ENCODE measurements around the gene PHEX.

Gene PHEX

DNA sequence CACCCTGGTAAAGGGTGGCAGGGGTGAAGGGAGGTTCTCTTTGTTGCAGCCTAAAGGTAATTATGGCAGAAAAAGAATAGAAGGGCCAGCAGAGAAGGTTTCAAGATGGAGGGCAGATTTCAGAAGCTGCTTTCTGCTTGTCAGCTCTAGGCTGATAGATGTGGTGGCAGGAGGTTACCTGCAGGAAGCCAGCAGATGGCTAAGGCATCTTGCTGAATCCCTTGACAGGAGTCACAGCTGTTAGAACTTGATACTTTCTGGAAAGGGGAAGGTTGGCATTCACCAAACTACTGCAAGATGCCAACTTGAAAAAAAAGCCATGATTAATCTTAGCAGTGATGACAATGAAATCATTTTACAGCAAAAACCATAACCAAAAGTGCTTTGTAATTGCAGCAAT lies 171.1 kb downstream of the PHEX start:
- no peak overlapping the region for H3K9ac ChIP-seq (ENCODE audit: insufficient read length)
- TF ChIP-seq EZH2 (IDR thresholded peaks at IDR 0.05) = no peak
- TF ChIP-seq POLR2AphosphoS5 (IDR thresholded peaks at IDR 0.05; ENCODE audit: borderline replicate concordance, low read depth, low read length) = no peak
- TF ChIP-seq FOXP2 (optimal IDR thresholded peaks at IDR 0.05; ENCODE audit: control extremely low read depth, extremely low read length, insufficient read depth) = no peak
- DNase-seq (ENCODE audit: low read depth, low spot score) = no peak
- no peak overlapping the region for H3K4me3 ChIP-seq
- no peaks in the 10 kb centered on the region for H3K36me3 ChIP-seq (ENCODE audit: insufficient read depth, low read length)
- H3K9me3 ChIP-seq (ENCODE audit: low read depth, low read length) = 0 out of 2 replicates have a peak, but pooled peaks cover 2% of the 10 kb centered on the region
- H3K27ac ChIP-seq = no peak overlapping the region

GRCh38 chrX:22206781-22207180 lies 174.7 kb downstream of the PHEX start:
- no peaks in the 10 kb centered on the region for H3K9me3 ChIP-seq (ENCODE audit: low read depth, low read length)
- H3K9ac ChIP-seq (ENCODE audit: insufficient read length) = no peak overlapping the region
- H3K4me3 ChIP-seq = no peak overlapping the region
- no peaks in the 10 kb centered on the region for H3K36me3 ChIP-seq (ENCODE audit: insufficient read depth, low read length)
- no peak overlapping the region for H3K27ac ChIP-seq
- DNase-seq (ENCODE audit: low read depth, low spot score) = no peak
- TF ChIP-seq POLR2AphosphoS5 (IDR thresholded peaks at IDR 0.05; ENCODE audit: borderline replicate concordance, low read depth, low read length) = no peak
- no peak for TF ChIP-seq EZH2 (IDR thresholded peaks at IDR 0.05)
- no peak for TF ChIP-seq FOXP2 (optimal IDR thresholded peaks at IDR 0.05; ENCODE audit: control extremely low read depth, extremely low read length, insufficient read depth)

DNA sequence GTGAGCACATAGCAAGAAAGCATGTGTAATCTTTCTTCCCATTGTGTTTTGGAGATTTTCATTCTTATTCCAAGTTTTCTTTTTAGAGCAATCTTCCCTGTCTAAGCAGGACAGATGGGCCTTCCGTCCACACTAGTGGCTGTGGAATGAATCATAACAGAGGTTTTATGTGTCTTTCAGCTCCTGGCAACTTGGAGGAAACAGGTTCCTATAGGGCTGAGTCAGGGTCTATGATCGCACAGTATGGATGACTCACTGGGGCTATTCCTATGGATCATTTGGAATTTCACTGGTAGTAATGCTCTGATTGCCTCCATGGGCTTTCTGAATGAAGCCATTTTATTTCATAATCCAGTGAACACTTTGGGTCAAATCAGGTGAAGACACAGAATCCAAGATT lies 188.8 kb downstream of the PHEX start:
- Histone ChIP-seq H3K36me3 (ENCODE audit: insufficient read depth, low read length) (no peaks in the 10 kb centered on the region), H3K27ac (no peak overlapping the region), H3K9me3 (ENCODE audit: low read depth, low read length) (no peaks in the 10 kb centered on the region), H3K4me3 (no peak overlapping the region), H3K9ac (ENCODE audit: insufficient read length) (no peak overlapping the region)
- DNase-seq (ENCODE audit: low read depth, low spot score) = no peak
- TF ChIP-seq FOXP2 (optimal IDR thresholded peaks at IDR 0.05; ENCODE audit: control extremely low read depth, extremely low read length, insufficient read depth) (no peak), EZH2 (IDR thresholded peaks at IDR 0.05) (no peak), POLR2AphosphoS5 (IDR thresholded peaks at IDR 0.05; ENCODE audit: borderline replicate concordance, low read depth, low read length) (no peak)

DNA sequence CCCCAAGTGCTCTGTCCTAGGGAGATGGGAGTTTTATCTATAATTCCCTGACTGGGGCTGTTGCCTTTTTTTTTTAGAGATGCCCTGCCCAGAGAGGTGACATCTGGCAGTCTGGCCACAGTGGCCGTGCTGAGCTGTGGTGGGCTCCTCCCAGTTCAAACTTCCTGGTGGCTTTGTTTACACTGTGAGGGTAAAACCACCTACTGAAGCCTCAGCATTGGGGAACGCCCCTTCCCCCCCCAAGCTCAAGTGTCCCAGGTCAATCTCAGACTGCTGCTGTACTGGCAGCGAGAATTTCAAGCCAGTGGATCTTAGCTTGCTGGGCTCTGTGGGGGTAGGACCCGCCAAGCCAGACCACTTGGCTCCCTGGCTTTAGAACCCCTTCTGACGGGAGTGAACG lies 202.3 kb downstream of the PHEX start:
- no peak overlapping the region for H3K4me3 ChIP-seq
- H3K9ac ChIP-seq (ENCODE audit: insufficient read length) = no peak overlapping the region
- H3K9me3 ChIP-seq (ENCODE audit: low read depth, low read length) = no peaks in the 10 kb centered on the region
- no peaks in the 10 kb centered on the region for H3K36me3 ChIP-seq (ENCODE audit: insufficient read depth, low read length)
- no peak for DNase-seq (ENCODE audit: low read depth, low spot score)
- no peak overlapping the region for H3K27ac ChIP-seq
- TF ChIP-seq POLR2AphosphoS5 (IDR thresholded peaks at IDR 0.05; ENCODE audit: borderline replicate concordance, low read depth, low read length) (no peak), FOXP2 (optimal IDR thresholded peaks at IDR 0.05; ENCODE audit: control extremely low read depth, extremely low read length, insufficient read depth) (no peak)

- H3K27ac ChIP-seq = no peak overlapping the region
- TF ChIP-seq FOXP2 (optimal IDR thresholded peaks at IDR 0.05; ENCODE audit: control extremely low read depth, extremely low read length, insufficient read depth) = no peak
- TF ChIP-seq EZH2 (IDR thresholded peaks at IDR 0.05) = no peak
- TF ChIP-seq POLR2AphosphoS5 (IDR thresholded peaks at IDR 0.05; ENCODE audit: borderline replicate concordance, low read depth, low read length) = no peak
- H3K4me3 ChIP-seq = no peak overlapping the region
- no peak for DNase-seq (ENCODE audit: low read depth, low spot score)
- H3K36me3 ChIP-seq (ENCODE audit: insufficient read depth, low read length) = no peaks in the 10 kb centered on the region
- no peak overlapping the region for H3K9ac ChIP-seq (ENCODE audit: insufficient read length)
- H3K9me3 ChIP-seq (ENCODE audit: low read depth, low read length) = no peaks in the 10 kb centered on the region
These were observed 205.4 kb downstream of the PHEX start for GRCh38 chrX:22237479-22237878.

DNA sequence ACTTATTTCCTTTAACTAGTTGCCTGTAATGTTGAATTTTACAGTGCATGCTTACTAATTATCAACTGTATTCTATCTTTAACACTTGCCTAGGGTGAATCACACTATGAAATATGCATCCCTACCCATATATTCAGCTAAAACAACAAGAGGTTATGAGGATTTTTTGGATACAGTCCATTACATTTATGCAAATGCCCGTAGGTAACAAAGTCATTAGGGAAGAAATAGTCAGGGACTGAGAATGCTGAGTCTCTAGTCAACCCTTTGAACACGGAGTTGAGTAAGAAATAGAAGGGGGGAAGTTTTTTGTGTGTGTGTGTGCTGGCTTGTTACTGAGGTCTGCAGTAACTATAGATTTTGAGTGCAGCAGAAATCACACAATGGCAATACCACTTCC lies 214.5 kb downstream of the PHEX start:
- Histone ChIP-seq H3K27ac (no peak overlapping the region), H3K36me3 (ENCODE audit: insufficient read depth, low read length) (no peaks in the 10 kb centered on the region), H3K4me3 (no peak overlapping the region), H3K9me3 (ENCODE audit: low read depth, low read length) (no peaks in the 10 kb centered on the region), H3K9ac (ENCODE audit: insufficient read length) (no peak overlapping the region)
- no peak for TF ChIP-seq POLR2AphosphoS5 (IDR thresholded peaks at IDR 0.05; ENCODE audit: borderline replicate concordance, low read depth, low read length)
- no peak for TF ChIP-seq FOXP2 (optimal IDR thresholded peaks at IDR 0.05; ENCODE audit: control extremely low read depth, extremely low read length, insufficient read depth)
- TF ChIP-seq EZH2 (IDR thresholded peaks at IDR 0.05) = no peak
- DNase-seq (ENCODE audit: low read depth, low spot score) = no peak

DNA sequence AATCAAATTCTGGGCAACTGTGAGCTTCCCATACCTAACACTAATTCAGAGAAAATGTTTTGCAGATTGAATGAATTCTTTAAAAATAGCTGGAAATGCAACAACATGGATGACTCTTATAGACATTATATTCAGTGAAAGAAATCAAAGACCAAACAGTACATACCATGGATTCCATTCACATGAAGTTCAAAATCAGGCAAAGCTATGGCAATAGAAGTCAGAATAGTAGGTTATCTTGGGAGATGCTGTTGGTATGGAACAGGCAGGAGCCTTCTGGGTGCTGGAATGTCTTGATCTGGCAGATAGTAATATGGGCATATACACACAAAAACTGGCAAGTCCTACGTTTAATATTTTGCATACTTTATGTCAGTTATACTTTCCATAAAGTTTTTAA lies 215.0 kb downstream of the PHEX start:
- H3K27ac ChIP-seq = no peak overlapping the region

GRCh38 chrX:22248401-22248800 lies 216.3 kb downstream of the PHEX start:
- Histone ChIP-seq H3K36me3 (ENCODE audit: insufficient read depth, low read length) (no peaks in the 10 kb centered on the region), H3K27ac (no peak overlapping the region), H3K4me3 (no peak overlapping the region), H3K9ac (ENCODE audit: insufficient read length) (no peak overlapping the region), H3K9me3 (ENCODE audit: low read depth, low read length) (no peaks in the 10 kb centered on the region)
- DNase-seq (ENCODE audit: low read depth, low spot score) = no peak
- TF ChIP-seq EZH2 (IDR thresholded peaks at IDR 0.05) (no peak), POLR2AphosphoS5 (IDR thresholded peaks at IDR 0.05; ENCODE audit: borderline replicate concordance, low read depth, low read length) (no peak), FOXP2 (optimal IDR thresholded peaks at IDR 0.05; ENCODE audit: control extremely low read depth, extremely low read length, insufficient read depth) (no peak)

More for the DNA sequence above, 215.0 kb downstream of the PHEX start:
- TF ChIP-seq POLR2AphosphoS5 (IDR thresholded peaks at IDR 0.05; ENCODE audit: borderline replicate concordance, low read depth, low read length) = no peak
- no peak for TF ChIP-seq FOXP2 (optimal IDR thresholded peaks at IDR 0.05; ENCODE audit: control extremely low read depth, extremely low read length, insufficient read depth)
- no peak for DNase-seq (ENCODE audit: low read depth, low spot score)
- H3K36me3 ChIP-seq (ENCODE audit: insufficient read depth, low read length) = no peaks in the 10 kb centered on the region
- H3K4me3 ChIP-seq = no peak overlapping the region
- H3K9me3 ChIP-seq (ENCODE audit: low read depth, low read length) = no peaks in the 10 kb centered on the region
- H3K9ac ChIP-seq (ENCODE audit: insufficient read length) = no peak overlapping the region

- Histone ChIP-seq H3K27ac (no peak overlapping the region), H3K36me3 (ENCODE audit: insufficient read depth, low read length) (no peaks in the 10 kb centered on the region), H3K9ac (ENCODE audit: insufficient read length) (no peak overlapping the region), H3K4me3 (no peak overlapping the region), H3K9me3 (ENCODE audit: low read depth, low read length) (no peaks in the 10 kb centered on the region)
- DNase-seq (ENCODE audit: low read depth, low spot score) = no peak
- TF ChIP-seq EZH2 (IDR thresholded peaks at IDR 0.05) (no peak), FOXP2 (optimal IDR thresholded peaks at IDR 0.05; ENCODE audit: control extremely low read depth, extremely low read length, insufficient read depth) (no peak), POLR2AphosphoS5 (IDR thresholded peaks at IDR 0.05; ENCODE audit: borderline replicate concordance, low read depth, low read length) (no peak)
These were observed 217.2 kb downstream of the PHEX start for GRCh38 chrX:22249371-22249770.
